BE2C (cell line): ENCODE data around the gene SLC16A8.
"Not testable (repeated sequence)": the region's sequence is repeated elsewhere in the genome, so short reads cannot be mapped to it uniquely, and the experiment has no call there.

Experiments used
- DNase-seq: peaks from one replicate; pipeline ENCODE4 v3.0.0-alpha.2; 2020
- H3K27me3 ChIP-seq: fragments of 250-450 bp; sonication (Bioruptor Pico); 2 replicates; pipeline ENCODE4 v1.5.1; 2020; ENCODE audit warnings: mild to moderate bottlenecking
- H3K36me3 ChIP-seq: fragments of 250-450 bp; sonication (Bioruptor Pico); 2 replicates; pipeline ENCODE4 v1.5.1; 2020; ENCODE audit warnings: mild to moderate bottlenecking
- H3K4me1 ChIP-seq: fragments of 250-450 bp; sonication (Bioruptor Pico); 2 replicates; pipeline ENCODE4 v1.5.1; 2020
- H3K4me3 ChIP-seq: 2 replicates; pipeline ENCODE4 v1.5.1; 2011; ENCODE audit warnings: low read depth, low read length
- H3K9me3 ChIP-seq: fragments of 250-450 bp; sonication (Bioruptor Pico); 2 replicates; pipeline ENCODE4 v1.5.1; 2020
- CTCF ChIP-seq: IDR thresholded peaks from 2 replicates; pipeline ENCODE4 v1.5.1; 2012; ENCODE audit warnings: mild to moderate bottlenecking, low read depth, low read length

SLC16A8 gene

DNA sequence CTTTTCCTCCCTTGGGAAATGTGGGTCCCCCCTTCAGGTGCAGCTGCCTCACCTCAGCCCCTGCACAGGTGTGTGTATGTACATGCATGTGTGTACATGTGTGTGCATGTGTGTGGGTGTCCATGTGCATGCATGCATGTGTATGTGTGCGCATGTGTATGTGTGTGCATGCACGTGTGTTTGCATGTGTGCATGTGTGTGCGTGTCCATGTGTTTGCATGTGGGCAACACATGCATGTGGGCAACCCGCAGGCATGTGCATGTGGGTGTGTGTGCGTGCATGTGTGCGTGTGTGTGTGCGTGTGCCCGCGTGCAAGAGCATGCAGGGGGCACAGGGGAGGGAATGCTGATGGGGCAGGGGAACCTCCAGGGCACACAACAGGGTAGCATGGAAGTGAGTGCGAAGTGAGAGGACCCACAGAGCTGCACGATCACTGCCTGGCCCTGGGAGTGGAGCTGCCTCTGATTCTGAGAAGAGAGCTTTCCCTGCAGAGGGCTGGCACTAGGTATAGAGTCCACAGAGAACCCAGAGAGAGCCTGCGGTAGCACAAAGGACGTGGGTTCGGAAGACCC, 41.1 kb upstream of the SLC16A8 start:
- Histone ChIP-seq H3K27me3 (no peaks in the 10 kb centered on the region), H3K9me3 (no peaks in the 10 kb centered on the region), H3K4me1 (peaks cover 7% of the 10 kb centered on the region; the same call in 1 of the 2 replicates), H3K4me3 (no peak overlapping the region), H3K36me3 (no peaks in the 10 kb centered on the region)
- no peak for DNase-seq
- TF ChIP-seq CTCF, result no peak

DNA sequence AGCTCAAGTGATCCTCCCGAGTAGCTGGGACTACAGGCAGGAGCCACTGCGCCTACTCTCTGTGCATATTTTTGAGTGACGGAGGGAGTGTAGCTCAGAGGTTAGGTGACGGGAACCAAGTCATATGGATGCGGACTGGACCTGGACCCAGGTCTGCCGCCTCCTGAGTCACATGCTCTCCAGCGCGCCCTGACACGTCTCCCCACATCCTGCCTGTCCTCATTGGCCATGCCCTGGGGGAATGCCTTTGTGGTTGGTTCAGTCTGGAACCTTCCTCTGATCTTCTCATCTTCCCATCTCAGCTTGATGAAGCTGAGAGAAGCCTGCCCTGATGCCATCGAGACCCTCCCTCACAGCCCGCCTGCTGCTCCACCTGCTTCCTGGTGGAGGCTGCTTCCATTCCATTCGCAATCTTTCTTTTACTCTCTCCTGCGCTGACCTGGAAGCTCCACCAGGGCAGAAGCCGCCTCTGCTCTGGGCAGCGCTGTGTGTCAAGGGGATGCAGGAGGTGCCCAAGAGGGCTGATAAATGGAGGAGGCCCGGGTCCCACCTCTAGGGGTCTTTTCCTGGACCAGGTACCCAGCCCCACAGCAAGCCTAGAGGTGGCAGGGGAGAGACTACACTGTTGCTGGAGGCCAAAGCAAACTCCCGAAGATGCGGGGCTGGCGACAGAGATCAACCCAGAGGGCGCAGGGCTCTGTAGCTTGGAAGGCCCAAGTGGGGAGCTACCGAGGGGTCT, 40.4 kb upstream of the SLC16A8 start:
- Histone ChIP-seq H3K4me1 (peaks cover 7% of the 10 kb centered on the region; the same call in 1 of the 2 replicates), H3K36me3 (no peaks in the 10 kb centered on the region), H3K27me3 (no peaks in the 10 kb centered on the region), H3K4me3 (no peak overlapping the region), H3K9me3 (no peaks in the 10 kb centered on the region)
- no peak for TF ChIP-seq CTCF
- DNase-seq, result no peak

DNA sequence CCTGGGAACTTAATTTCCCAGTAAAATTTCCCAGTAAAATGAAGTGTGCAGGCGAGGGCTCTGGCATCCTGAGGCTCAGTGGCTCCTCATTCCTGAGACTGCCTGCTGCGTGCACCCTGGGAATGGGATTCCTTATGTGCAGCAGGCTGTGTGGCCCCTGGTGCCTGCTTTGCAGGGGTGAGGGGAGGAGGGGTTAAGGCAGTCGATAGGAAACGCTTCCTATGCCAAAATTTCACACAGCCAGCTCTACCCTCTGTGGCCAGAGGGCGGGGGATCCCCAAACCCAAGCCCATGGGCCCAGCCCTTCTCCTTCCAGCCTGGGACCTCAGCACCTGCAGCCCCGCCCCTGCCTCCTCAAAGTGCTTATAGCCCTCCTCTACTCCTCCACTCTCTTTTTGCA, 38.6 kb upstream of the SLC16A8 start:
- Histone ChIP-seq H3K36me3 (no peaks in the 10 kb centered on the region), H3K4me3 (no peak overlapping the region), H3K9me3 (no peaks in the 10 kb centered on the region), H3K4me1 (peaks cover 7% of the 10 kb centered on the region; the same call in 1 of the 2 replicates), H3K27me3 (no peaks in the 10 kb centered on the region)
- DNase-seq, result no peak
- no peak for TF ChIP-seq CTCF

GRCh38 chr22:38120359-38121110, 36.6 kb upstream of the SLC16A8 start:
- H3K27me3 ChIP-seq, result no peaks in the 10 kb centered on the region
- DNase-seq, result no peak
- no peaks in the 10 kb centered on the region for H3K36me3 ChIP-seq
- H3K4me1 ChIP-seq, result no peaks in the 10 kb centered on the region
- no peak overlapping the region for H3K4me3 ChIP-seq
- no peaks in the 10 kb centered on the region for H3K9me3 ChIP-seq
- TF ChIP-seq CTCF, result no peak

DNA sequence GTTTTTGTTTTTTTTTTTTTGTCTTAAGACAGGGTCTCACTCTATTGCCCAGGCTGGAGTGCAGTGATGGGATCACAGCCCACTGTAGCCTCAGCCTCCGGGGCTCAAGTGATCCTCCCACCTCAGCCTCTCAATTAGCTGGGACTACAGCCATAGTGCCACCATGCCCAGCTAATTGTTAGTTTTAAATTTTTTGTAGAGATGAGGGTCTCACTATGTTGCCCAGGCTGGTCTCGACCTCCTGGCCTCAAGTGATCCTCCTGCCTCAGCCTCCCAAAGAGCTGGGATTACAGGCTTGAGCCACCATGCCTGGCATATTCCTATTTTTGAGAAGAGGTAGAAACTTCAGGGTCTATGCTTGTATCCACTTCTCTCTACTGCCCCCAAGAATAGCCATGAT, 34.8 kb upstream of the SLC16A8 start:
- H3K4me1 ChIP-seq, DNase-seq, H3K4me3 ChIP-seq, H3K9me3 ChIP-seq, H3K36me3 ChIP-seq, H3K27me3 ChIP-seq: not testable (repeated sequence)

DNA sequence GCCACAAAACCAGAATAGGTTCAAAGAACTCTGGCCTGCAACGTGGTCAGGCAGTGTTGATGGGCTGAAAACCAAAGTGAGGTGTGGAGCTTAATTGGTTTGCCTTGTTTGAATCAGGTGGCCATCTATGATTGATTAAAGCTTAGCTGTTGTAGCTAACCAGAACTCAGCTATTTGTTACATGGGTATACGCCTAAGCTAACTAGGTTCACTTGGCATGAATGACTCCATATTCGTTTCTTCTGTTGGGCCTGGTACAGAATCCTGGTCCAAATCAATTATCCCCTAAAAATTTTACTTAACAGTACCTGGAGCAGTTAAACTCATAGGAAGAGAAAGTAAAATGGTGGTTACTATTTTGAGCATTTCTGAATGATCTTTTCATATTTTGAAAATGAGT, 34.2 kb upstream of the SLC16A8 start:
- H3K27me3 ChIP-seq, result no peaks in the 10 kb centered on the region
- no peaks in the 10 kb centered on the region for H3K36me3 ChIP-seq
- no peak for TF ChIP-seq CTCF
- H3K4me3 ChIP-seq, result no peak overlapping the region
- no peak for DNase-seq
- H3K4me1 ChIP-seq, result peaks cover 3% of the 10 kb centered on the region; the same call in 1 of the 2 replicates
- H3K9me3 ChIP-seq, result no peaks in the 10 kb centered on the region

- not testable (repeated sequence) for H3K4me3 ChIP-seq, H3K9me3 ChIP-seq, DNase-seq, H3K36me3 ChIP-seq, H3K27me3 ChIP-seq, H3K4me1 ChIP-seq
Observed at GRCh38 chr22:38117556-38117955, 33.6 kb upstream of the SLC16A8 start.
